ENCODE results near the gene MYO9B. TPM values are rescaled to one million over a fixed set of nuclear protein-coding genes. Genes with fewer than 3 reads are reported as not detected.

MYO9B gene
- total and polyA plus RNA-seq, 2 of the 13 experiments (the other 11 are each of a cell fraction or from before 2014, with no cell fraction given), result 18.0 to 18.3 TPM

- TF ChIP-seq YEATS4 (CRISPR knock-in tag; IDR thresholded peaks at IDR 0.05; ENCODE audit: borderline replicate concordance), result no peak
- no peak for TF ChIP-seq ZNF230 (CRISPR knock-in tag; IDR thresholded peaks at IDR 0.05)
- TF ChIP-seq ZNF574 (CRISPR knock-in tag; IDR thresholded peaks at IDR 0.05), result 0 out of 2 replicates have a peak, but pooled peaks have one; percentile 42
- peak; percentile 28; the same call in 1 of the 2 replicates for TF ChIP-seq MEIS1 (CRISPR knock-in tag; IDR thresholded peaks at IDR 0.05; ENCODE audit: borderline replicate concordance)
- TF ChIP-seq ERF (CRISPR knock-in tag; IDR thresholded peaks at IDR 0.05), result peak; percentile 56; the same call in 1 of the 2 replicates
- peak; percentile 43; the same call in 1 of the 2 replicates for TF ChIP-seq ZNF292 (CRISPR knock-in tag; IDR thresholded peaks at IDR 0.05; ENCODE audit: borderline replicate concordance, low read depth)
- TF ChIP-seq SOX5 (CRISPR knock-in tag; IDR thresholded peaks at IDR 0.05; ENCODE audit: borderline replicate concordance), result 0 out of 2 replicates have a peak, but pooled peaks have one; percentile 21
- 0 out of 2 replicates have a peak, but pooled peaks have one; percentile 19 for TF ChIP-seq FOXA3 (CRISPR knock-in tag; IDR thresholded peaks at IDR 0.05)
- TF ChIP-seq, protein P1, sequence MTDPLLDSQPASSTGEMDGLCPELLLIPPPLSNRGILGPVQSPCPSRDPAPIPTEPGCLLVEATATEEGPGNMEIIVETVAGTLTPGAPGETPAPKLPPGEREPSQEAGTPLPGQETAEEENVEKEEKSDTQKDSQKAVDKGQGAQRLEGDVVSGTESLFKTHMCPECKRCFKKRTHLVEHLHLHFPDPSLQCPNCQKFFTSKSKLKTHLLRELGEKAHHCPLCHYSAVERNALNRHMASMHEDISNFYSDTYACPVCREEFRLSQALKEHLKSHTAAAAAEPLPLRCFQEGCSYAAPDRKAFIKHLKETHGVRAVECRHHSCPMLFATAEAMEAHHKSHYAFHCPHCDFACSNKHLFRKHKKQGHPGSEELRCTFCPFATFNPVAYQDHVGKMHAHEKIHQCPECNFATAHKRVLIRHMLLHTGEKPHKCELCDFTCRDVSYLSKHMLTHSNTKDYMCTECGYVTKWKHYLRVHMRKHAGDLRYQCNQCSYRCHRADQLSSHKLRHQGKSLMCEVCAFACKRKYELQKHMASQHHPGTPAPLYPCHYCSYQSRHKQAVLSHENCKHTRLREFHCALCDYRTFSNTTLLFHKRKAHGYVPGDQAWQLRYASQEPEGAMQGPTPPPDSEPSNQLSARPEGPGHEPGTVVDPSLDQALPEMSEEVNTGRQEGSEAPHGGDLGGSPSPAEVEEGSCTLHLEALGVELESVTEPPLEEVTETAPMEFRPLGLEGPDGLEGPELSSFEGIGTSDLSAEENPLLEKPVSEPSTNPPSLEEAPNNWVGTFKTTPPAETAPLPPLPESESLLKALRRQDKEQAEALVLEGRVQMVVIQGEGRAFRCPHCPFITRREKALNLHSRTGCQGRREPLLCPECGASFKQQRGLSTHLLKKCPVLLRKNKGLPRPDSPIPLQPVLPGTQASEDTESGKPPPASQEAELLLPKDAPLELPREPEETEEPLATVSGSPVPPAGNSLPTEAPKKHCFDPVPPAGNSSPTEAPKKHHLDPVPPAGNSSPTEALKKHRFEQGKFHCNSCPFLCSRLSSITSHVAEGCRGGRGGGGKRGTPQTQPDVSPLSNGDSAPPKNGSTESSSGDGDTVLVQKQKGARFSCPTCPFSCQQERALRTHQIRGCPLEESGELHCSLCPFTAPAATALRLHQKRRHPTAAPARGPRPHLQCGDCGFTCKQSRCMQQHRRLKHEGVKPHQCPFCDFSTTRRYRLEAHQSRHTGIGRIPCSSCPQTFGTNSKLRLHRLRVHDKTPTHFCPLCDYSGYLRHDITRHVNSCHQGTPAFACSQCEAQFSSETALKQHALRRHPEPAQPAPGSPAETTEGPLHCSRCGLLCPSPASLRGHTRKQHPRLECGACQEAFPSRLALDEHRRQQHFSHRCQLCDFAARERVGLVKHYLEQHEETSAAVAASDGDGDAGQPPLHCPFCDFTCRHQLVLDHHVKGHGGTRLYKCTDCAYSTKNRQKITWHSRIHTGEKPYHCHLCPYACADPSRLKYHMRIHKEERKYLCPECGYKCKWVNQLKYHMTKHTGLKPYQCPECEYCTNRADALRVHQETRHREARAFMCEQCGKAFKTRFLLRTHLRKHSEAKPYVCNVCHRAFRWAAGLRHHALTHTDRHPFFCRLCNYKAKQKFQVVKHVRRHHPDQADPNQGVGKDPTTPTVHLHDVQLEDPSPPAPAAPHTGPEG (CRISPR knock-in tag; IDR thresholded peaks at IDR 0.05), result no peak
- peak; percentile 76; the same call in 1 of the 2 replicates for TF ChIP-seq SALL1 (CRISPR knock-in tag; IDR thresholded peaks at IDR 0.05)
- peak; percentile 26; the same call in 1 of the 2 replicates for TF ChIP-seq DMAP1 (CRISPR knock-in tag; IDR thresholded peaks at IDR 0.05)
- no peak for TF ChIP-seq DR1 (CRISPR knock-in tag; IDR thresholded peaks at IDR 0.05)
- 0 out of 2 replicates have a peak, but pooled peaks have one; percentile 45 for TF ChIP-seq PPARG (CRISPR knock-in tag; conservative IDR thresholded peaks at IDR 0.05)
- no peak for TF ChIP-seq HMGA1 (CRISPR knock-in tag; conservative IDR thresholded peaks at IDR 0.05)
- TF ChIP-seq ZMYM3 (CRISPR knock-in tag; IDR thresholded peaks at IDR 0.05), result peak; percentile 76; the same call in 1 of the 2 replicates
- TF ChIP-seq YY1 (IDR thresholded peaks at IDR 0.05; ENCODE audit: insufficient read depth, insufficient replicate concordance, low read depth, low read length), result peak; percentile 51
- peak; percentile 42; the same call in 1 of the 2 replicates for TF ChIP-seq ZFY (CRISPR knock-in tag; IDR thresholded peaks at IDR 0.05)
- TF ChIP-seq ZSCAN29 (CRISPR knock-in tag; conservative IDR thresholded peaks at IDR 0.05), result 0 out of 2 replicates have a peak, but pooled peaks have one; percentile 22
- TF ChIP-seq ZMAT3 (CRISPR knock-in tag; conservative IDR thresholded peaks at IDR 0.05), result 0 out of 2 replicates have a peak, but pooled peaks have one; percentile 36
- TF ChIP-seq PRMT3 (CRISPR knock-in tag; IDR thresholded peaks at IDR 0.05; ENCODE audit: borderline replicate concordance, low read depth), result no peak
- TF ChIP-seq MLX (CRISPR knock-in tag; IDR thresholded peaks at IDR 0.05), result peak; percentile 26; the same call in 1 of the 2 replicates
- no peak for TF ChIP-seq ZNF605 (CRISPR knock-in tag; IDR thresholded peaks at IDR 0.05)
These were observed 185.3 kb downstream of the MYO9B start (continued) for GRCh38 chr19:17260842-17261325.
